DOHH2 (cell line): Measurements from ENCODE around the gene WDR75.
"Not testable (repeated sequence)": the region's sequence is repeated elsewhere in the genome, so short reads cannot be mapped to it uniquely, and the experiment has no call there.

Experiments used
- H3F3A ChIP-seq: fragments of 200-600 bp; sonication (generic), shearing (Covaris generic); 2 replicates; pipeline ENCODE4 v1.6.0; 2016; ENCODE audit warnings: antibody characterized with exemption, mild to moderate bottlenecking; ENCODE audit not compliant: control insufficient read depth, insufficient read depth
- H3K27ac ChIP-seq: fragments of 200-600 bp; sonication (generic); 2 replicates; pipeline ENCODE4 v1.5.1; 2014; ENCODE audit warnings: low read depth, mild to moderate bottlenecking, low read length, moderate library complexity
- H3K27me3 ChIP-seq: fragments of 200-600 bp; sonication (generic); 2 replicates; pipeline ENCODE4 v1.6.1; 2014; ENCODE audit warnings: mild to moderate bottlenecking, low read length, mixed read lengths; ENCODE audit not compliant: control insufficient read depth
- H3K36me3 ChIP-seq: fragments of 200-600 bp; sonication (generic); 2 replicates; pipeline ENCODE4 v1.6.1; 2014; ENCODE audit warnings: mild to moderate bottlenecking, low read length, moderate library complexity, mixed read lengths; ENCODE audit not compliant: control insufficient read depth
- H3K4me1 ChIP-seq: fragments of 200-600 bp; sonication (generic); 2 replicates; pipeline ENCODE4 v1.6.1; 2014; ENCODE audit warnings: mild to moderate bottlenecking, low read length, mixed read lengths; ENCODE audit not compliant: control insufficient read depth
- H3K4me2 ChIP-seq: fragments of 200-600 bp; sonication (generic); 2 replicates; pipeline ENCODE4 v1.6.0; 2014; ENCODE audit warnings: mild to moderate bottlenecking, low read length, moderate library complexity
- H3K4me3 ChIP-seq: fragments of 200-600 bp; sonication (generic); 2 replicates; pipeline ENCODE4 v1.5.1; 2014; ENCODE audit warnings: mild to moderate bottlenecking, low read length, mixed read lengths
- H3K79me2 ChIP-seq: fragments of 200-600 bp; sonication (generic); 2 replicates; pipeline ENCODE4 v1.6.1; 2014; ENCODE audit warnings: mild to moderate bottlenecking, low read length, mixed read lengths; ENCODE audit not compliant: control insufficient read depth
- H3K9me2 ChIP-seq: fragments of 200-600 bp; sonication (generic); replicated peaks from 2 replicates; pipeline ENCODE4 v1.6.1; 2014; ENCODE audit warnings: mild to moderate bottlenecking, low read length, mixed read lengths; ENCODE audit not compliant: control insufficient read depth
- H3K9me3 ChIP-seq: fragments of 200-600 bp; sonication (generic); 2 replicates; pipeline ENCODE4 v1.6.1; 2014; ENCODE audit warnings: antibody characterized with exemption, low read length, mixed read lengths; ENCODE audit not compliant: control insufficient read depth, insufficient read depth
- H4K20me1 ChIP-seq: fragments of 200-600 bp; sonication (generic); 2 replicates; pipeline ENCODE4 v1.6.0; 2014; ENCODE audit warnings: low read depth, mild to moderate bottlenecking, antibody characterized with exemption, low read length, moderate library complexity; ENCODE audit not compliant: control insufficient read depth, insufficient read depth
- CTCF ChIP-seq: fragments of 200-600 bp; sonication (generic); IDR thresholded peaks from one replicate; pipeline ENCODE4 v1.5.1; 2014; ENCODE audit warnings: antibody characterized with exemption, mild to moderate bottlenecking, low read depth, low read length; ENCODE audit not compliant: poor library complexity, severe bottlenecking
- EZH2phosphoT487 ChIP-seq: fragments of 200-600 bp; sonication (generic); IDR thresholded peaks from 2 replicates; pipeline ENCODE4 v1.6.1; 2017; ENCODE audit warnings: borderline replicate concordance, mild to moderate bottlenecking, antibody characterized with exemption, low read length, moderate library complexity, mixed read lengths

The WDR75 gene

GRCh38 chr2:189424961-189425360 lies 16.3 kb upstream of the WDR75 start:
- Histone ChIP-seq H3K9me2 (no peaks in the 10 kb centered on the region), H3F3A (no peaks in the 10 kb centered on the region), H3K9me3 (no peaks in the 10 kb centered on the region), H3K4me3 (no peak overlapping the region), H3K4me1 (no peaks in the 10 kb centered on the region), H3K4me2 (no peak overlapping the region), H3K27ac (no peak overlapping the region), H3K27me3 (no peaks in the 10 kb centered on the region), H3K79me2 (no peaks in the 10 kb centered on the region), H4K20me1 (no peaks in the 10 kb centered on the region), H3K36me3 (no peaks in the 10 kb centered on the region)
- TF ChIP-seq CTCF, result no peak
- TF ChIP-seq EZH2phosphoT487, result no peak

GRCh38 chr2:189425676-189426075 lies 15.6 kb upstream of the WDR75 start:
- H3K4me2 ChIP-seq, result no peak overlapping the region
- no peaks in the 10 kb centered on the region for H3K79me2 ChIP-seq
- H3K36me3 ChIP-seq, result no peaks in the 10 kb centered on the region
- no peak overlapping the region for H3K27ac ChIP-seq
- H3F3A ChIP-seq, result no peaks in the 10 kb centered on the region
- no peaks in the 10 kb centered on the region for H3K4me1 ChIP-seq
- no peaks in the 10 kb centered on the region for H4K20me1 ChIP-seq
- TF ChIP-seq EZH2phosphoT487 (no peak), CTCF (no peak)
- no peak overlapping the region for H3K4me3 ChIP-seq
- no peaks in the 10 kb centered on the region for H3K27me3 ChIP-seq
- no peaks in the 10 kb centered on the region for H3K9me3 ChIP-seq
- H3K9me2 ChIP-seq, result no peaks in the 10 kb centered on the region

- no peaks in the 10 kb centered on the region for H4K20me1 ChIP-seq
- H3K4me2 ChIP-seq, result no peak overlapping the region
- no peak overlapping the region for H3K4me3 ChIP-seq
- TF ChIP-seq CTCF (no peak), EZH2phosphoT487 (no peak)
- no peaks in the 10 kb centered on the region for H3F3A ChIP-seq
- H3K27ac ChIP-seq, result no peak overlapping the region
- H3K36me3 ChIP-seq, result no peaks in the 10 kb centered on the region
- H3K27me3 ChIP-seq, result no peaks in the 10 kb centered on the region
- H3K4me1 ChIP-seq, result no peaks in the 10 kb centered on the region
- no peaks in the 10 kb centered on the region for H3K9me2 ChIP-seq
- no peaks in the 10 kb centered on the region for H3K79me2 ChIP-seq
- H3K9me3 ChIP-seq, result no peaks in the 10 kb centered on the region
Measured at GRCh38 chr2:189426886-189427285, 14.4 kb upstream of the WDR75 start.

DNA sequence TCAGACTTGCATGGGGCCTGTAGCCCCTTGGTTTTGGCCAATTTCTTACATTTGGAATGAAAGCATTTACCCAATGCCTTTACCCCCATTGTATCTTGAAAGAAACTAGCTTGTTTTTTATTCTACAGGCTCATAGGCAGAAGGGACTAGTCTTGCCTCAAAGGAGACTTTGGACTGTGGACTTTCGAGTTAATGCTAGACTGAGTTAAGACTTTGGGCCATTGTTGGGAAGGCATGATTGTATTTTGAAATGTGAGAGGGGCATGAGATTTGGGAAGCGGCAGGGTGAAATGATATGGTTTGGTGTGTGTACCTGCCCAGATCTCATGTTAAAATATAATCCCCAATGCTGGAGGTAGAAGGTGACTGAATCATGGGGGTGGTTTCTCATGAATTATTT lies 13.4 kb upstream of the WDR75 start:
- no peaks in the 10 kb centered on the region for H4K20me1 ChIP-seq
- no peak overlapping the region for H3K4me2 ChIP-seq
- H3K9me2 ChIP-seq, result no peaks in the 10 kb centered on the region
- H3F3A ChIP-seq, result no peaks in the 10 kb centered on the region
- no peaks in the 10 kb centered on the region for H3K27me3 ChIP-seq
- H3K27ac ChIP-seq, result no peak overlapping the region
- H3K4me3 ChIP-seq, result no peak overlapping the region
- H3K4me1 ChIP-seq, result no peaks in the 10 kb centered on the region
- H3K36me3 ChIP-seq, result no peaks in the 10 kb centered on the region
- TF ChIP-seq EZH2phosphoT487, result no peak
- no peak for TF ChIP-seq CTCF
- H3K9me3 ChIP-seq, result no peaks in the 10 kb centered on the region
- no peaks in the 10 kb centered on the region for H3K79me2 ChIP-seq

DNA sequence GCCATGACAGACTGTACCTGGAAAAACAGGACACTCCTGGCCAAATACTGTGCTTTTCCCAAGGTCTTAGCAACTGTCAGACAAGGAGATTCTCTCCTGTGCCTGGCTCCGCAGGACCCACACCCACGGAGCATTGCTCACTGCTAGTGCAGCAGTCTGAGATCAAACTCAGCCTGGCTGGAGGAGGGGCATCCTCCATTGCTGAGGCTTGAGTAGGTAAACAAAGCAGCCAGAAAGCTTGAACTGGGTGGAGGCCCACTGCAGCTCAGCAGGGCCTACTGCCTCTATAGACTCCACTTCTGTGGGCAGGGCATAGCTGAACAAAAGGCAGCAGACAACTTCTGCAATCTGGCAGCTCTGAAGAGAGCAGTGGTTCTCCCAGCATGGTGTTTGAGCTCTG lies 10.8 kb upstream of the WDR75 start:
- H3K4me1 ChIP-seq, H3K36me3 ChIP-seq, H3K27me3 ChIP-seq, H3K9me3 ChIP-seq, H3K4me3 ChIP-seq, H3F3A ChIP-seq, H3K79me2 ChIP-seq, H4K20me1 ChIP-seq, H3K9me2 ChIP-seq, H3K4me2 ChIP-seq, H3K27ac ChIP-seq: not testable (repeated sequence)
